Transverse colon (tissue), 4 donors: ENCODE data around the gene TLE7.

Experiments
- EP300 ChIP-seq: sonication (generic); formaldehyde crosslinking; IDR thresholded peaks from one replicate; pipeline ENCODE4 v1.6.1; 2017; ENCODE audit warnings: antibody characterized with exemption, low read depth
- POLR2A ChIP-seq: fragments of 450-650 bp; IDR thresholded peaks from one replicate; pipeline ENCODE4 v1.6.1; 2016; ENCODE audit warnings: antibody characterized with exemption, mild to moderate bottlenecking, moderate library complexity
- POLR2AphosphoS5 ChIP-seq, 3 donors: sonication (generic); formaldehyde crosslinking; IDR thresholded peaks; one replicate each; pipeline ENCODE4 v1.6.1; 2016; ENCODE audit warnings: antibody characterized with exemption in 3 of 3
- TF ChIP-seq, protein P1 (sequence below), 5 experiments: fragments of 200-600 bp in 3 of 5; fragments of 450-650 bp in 2 of 5; sonication (generic) in 3 of 5; IDR thresholded peaks; 1 replicate in 2 of 5; 2 replicates in 3 of 5; pipeline ENCODE4 v1.5.1; 2016 to 2017; ENCODE audit warnings: antibody characterized with exemption in 5 of 5, inconsistent platforms in 3 of 5, mild to moderate bottlenecking in 2 of 5, moderate library complexity in 1 of 5

DNA sequence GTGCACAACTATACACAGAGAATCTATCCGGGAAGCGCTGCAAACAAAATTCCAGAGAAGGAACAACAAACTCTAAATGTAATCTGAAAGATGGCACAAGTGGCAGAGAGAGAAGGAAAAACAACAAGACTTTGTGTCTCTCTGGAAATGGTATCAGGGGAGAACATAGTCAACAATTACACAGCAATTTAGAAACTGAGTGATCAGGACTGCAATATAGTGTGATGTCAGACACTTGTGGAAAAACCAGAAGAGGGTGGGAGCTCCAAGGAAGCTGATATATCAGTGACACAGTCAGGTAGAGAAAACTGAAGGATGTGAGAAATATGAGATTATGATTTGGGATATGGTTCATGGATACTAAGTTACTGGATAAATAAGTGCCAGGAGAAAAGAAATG lies 39.1 kb upstream of the TLE7 start:
- TF ChIP-seq, protein P1, sequence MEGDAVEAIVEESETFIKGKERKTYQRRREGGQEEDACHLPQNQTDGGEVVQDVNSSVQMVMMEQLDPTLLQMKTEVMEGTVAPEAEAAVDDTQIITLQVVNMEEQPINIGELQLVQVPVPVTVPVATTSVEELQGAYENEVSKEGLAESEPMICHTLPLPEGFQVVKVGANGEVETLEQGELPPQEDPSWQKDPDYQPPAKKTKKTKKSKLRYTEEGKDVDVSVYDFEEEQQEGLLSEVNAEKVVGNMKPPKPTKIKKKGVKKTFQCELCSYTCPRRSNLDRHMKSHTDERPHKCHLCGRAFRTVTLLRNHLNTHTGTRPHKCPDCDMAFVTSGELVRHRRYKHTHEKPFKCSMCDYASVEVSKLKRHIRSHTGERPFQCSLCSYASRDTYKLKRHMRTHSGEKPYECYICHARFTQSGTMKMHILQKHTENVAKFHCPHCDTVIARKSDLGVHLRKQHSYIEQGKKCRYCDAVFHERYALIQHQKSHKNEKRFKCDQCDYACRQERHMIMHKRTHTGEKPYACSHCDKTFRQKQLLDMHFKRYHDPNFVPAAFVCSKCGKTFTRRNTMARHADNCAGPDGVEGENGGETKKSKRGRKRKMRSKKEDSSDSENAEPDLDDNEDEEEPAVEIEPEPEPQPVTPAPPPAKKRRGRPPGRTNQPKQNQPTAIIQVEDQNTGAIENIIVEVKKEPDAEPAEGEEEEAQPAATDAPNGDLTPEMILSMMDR (IDR thresholded peaks at IDR 0.05) = no peak
- TF ChIP-seq EP300 (no peak), POLR2A (no peak), POLR2AphosphoS5 (IDR thresholded peaks at IDR 0.05) (no peak)
